GM10248 (cell line): Measurements from ENCODE around the gene INAFM2.
A peak's percentile ranks its signal among the peaks of the same experiment; 100 is the strongest.

Experiments used
- CTCF ChIA-PET: fragments of 300-600 bp; sonication (Branson Sonifier 250); formaldehyde crosslinking; extraction: SDS; loops from one replicate; lab custom pipeline; 2021; ENCODE audit warnings: antibody characterized with exemption; lab: Yijun Ruan, JAX
- POLR2A ChIA-PET: fragments of 350-650 bp; sonication (Branson Sonifier 250); formaldehyde crosslinking; extraction: SDS; loops from one replicate; lab custom pipeline; 2020; ENCODE audit warnings: antibody characterized with exemption; lab: Yijun Ruan, JAX
- DNase-seq: peaks from one replicate; pipeline ENCODE4 v3.0.0; 2012; ENCODE audit errors: extremely low spot score
- CTCF ChIP-seq: IDR thresholded peaks from 2 replicates; pipeline ENCODE4 v1.5.1; 2012; ENCODE audit warnings: mild to moderate bottlenecking, low read depth; ENCODE audit errors: extremely low read depth, missing control alignments, control extremely low read depth

The INAFM2 gene

GRCh38 chr15:40365016-40365415 lies 41.5 kb downstream of the INAFM2 start:
- TF ChIP-seq CTCF = no peak
- no peak for DNase-seq
- CTCF ChIA-PET = interaction anchor here (0.9 to 8.7 kb wide), 6 partner anchors 9 to 54 kb away, joined by 3 to 179 read pairs (median 10); partner anchors contain the start of genes DISP2 and PHGR1
- POLR2A ChIA-PET = no interaction called here

DNA sequence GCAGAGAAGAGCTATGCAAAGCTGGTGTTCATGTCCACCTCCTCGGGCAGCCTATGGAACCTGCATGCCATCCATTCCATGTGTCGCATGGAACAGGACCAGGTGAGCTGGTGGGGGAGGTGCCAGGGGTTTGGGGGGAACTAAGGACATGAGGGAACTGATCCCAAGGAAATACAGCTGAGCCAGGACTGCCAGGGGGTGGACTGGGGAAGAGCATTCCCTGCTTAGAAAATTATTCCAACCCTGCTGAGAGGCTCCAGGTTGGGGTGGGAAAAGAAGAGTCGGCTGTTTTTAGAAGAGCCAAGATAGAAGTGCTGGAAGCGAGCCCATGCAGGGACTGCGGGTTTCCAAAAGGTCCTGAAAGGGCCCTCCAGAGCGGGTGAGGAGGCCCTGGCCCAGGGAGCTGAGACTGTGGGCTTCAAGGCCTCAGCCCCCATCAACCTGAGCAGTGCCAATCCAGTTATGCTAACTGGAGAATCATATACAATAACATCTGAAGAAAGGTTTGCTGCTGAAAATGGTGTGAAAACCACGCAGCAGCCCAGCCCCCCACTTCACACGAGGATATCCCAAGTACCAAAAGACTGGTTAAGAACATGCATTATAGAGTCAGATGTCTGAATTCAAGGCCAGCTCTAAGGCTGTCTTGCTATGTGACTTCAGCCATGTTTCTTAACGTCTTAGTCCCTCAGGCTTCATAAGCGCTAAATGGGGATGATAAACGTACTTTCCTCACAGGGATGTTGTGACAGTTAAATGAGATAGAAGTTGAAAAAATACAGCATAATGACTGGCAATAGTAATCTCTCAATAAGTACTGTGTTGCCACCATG lies 42.3 kb downstream of the INAFM2 start:
- no peak for TF ChIP-seq CTCF
- ChIA-PET POLR2A (no interaction called here), CTCF (interaction anchor here (0.9 to 8.7 kb wide), 11 partner anchors 10 to 69 kb away, joined by 3 to 179 read pairs (median 5); partner anchors contain the start of genes DISP2 and PHGR1)
- no peak for DNase-seq

DNA sequence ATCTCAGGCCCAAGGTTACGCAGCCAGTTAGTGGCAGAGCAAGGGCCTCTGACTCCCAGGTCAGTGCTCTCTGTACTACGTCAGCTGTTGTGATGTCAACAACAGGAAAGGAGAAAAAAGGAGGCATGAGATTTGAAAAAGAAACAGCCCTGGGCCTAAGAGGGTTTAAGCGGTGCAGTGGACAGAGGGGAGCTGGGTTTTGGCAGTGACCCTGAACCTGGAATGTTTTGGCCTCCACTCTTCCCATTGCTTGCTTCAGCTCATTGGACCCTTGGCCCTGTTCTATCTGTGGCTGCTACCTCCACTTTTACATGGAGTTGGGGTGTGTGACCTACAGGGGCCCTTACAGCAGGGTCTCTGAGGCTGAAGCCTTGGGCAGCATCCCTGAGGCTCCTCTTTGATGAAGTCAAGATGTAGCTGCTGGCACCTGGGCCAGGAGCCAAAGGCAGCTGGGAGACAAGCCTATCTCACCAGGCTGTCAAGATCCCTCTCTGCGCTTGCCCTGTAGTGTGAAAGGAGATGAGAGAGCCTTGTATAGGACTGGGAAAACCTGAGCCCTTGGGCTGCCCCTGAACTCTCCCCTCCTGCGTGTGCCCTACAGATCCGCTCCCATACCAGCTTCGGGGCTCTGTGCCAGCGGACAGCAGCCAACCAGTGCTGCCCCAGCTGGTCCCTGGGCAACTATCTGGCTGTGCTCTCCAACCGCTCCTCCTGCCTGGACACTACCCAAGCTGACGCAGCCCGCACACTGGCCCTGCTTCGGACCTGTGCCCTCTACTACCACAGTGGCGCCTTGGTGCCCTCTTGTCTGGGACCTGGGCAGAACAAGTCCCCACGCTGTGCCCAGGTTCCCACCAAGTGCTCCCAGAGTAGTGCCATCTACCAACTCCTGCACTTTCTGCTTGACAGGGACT lies 43.2 kb downstream of the INAFM2 start:
- no peak for DNase-seq
- no peak for TF ChIP-seq CTCF
- CTCF ChIA-PET = interaction anchor here (0.9 to 8.7 kb wide), 13 partner anchors 11 to 68 kb away, joined by 3 to 179 read pairs (median 8); partner anchors contain the start of genes DISP2, INAFM2, IVD and PHGR1
- POLR2A ChIA-PET = no interaction called here

GRCh38 chr15:40367371-40367685 lies 43.8 kb downstream of the INAFM2 start:
- CTCF ChIA-PET = interaction anchor here (1.2 to 8.7 kb wide), 14 partner anchors 10 to 140 kb away, joined by 3 to 179 read pairs (median 10); partner anchors contain the start of genes DISP2, INAFM2, IVD and KNSTRN
- DNase-seq = no peak
- no peak for TF ChIP-seq CTCF
- POLR2A ChIA-PET = no interaction called here

DNA sequence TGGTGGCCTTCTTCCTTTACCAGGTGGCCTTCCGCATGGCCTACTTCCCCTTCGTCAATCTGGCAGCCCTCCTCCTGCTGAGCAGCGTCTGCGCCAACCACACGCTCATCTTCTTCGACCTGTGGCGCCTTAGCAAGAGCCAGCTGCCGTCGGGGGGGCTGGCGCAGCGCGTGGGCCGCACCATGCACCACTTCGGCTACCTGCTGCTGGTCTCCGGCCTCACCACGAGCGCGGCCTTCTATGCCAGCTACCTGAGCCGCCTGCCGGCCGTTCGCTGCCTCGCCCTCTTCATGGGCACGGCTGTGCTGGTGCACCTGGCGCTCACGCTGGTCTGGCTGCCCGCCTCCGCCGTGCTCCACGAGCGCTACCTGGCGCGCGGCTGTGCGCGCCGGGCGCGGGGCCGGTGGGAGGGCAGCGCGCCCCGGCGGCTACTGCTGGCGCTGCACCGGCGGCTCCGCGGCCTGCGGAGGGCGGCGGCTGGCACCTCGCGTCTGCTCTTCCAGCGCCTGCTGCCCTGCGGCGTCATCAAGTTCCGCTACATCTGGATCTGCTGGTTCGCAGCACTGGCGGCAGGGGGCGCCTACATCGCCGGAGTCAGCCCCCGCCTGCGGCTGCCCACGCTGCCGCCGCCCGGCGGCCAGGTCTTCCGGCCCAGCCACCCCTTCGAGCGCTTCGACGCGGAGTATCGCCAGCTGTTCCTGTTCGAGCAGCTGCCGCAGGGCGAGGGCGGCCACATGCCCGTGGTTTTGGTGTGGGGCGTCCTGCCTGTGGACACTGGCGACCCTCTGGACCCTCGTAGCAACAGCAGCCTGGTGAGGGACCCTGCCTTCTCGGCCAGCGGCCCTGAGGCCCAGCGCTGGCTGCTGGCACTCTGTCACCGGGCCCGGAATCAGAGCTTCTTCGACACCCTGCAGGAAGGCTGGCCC lies 44.5 kb downstream of the INAFM2 start:
- ChIA-PET POLR2A (no interaction called here), CTCF (interaction anchor here (0.7 to 8.7 kb wide), 30 partner anchors 9 to 140 kb away, joined by 3 to 179 read pairs (median 5); partner anchors contain the start of genes DISP2, INAFM2, IVD and KNSTRN)
- peak; percentile 92 for DNase-seq
- TF ChIP-seq CTCF = peak; percentile 88
